GM12873 (cell line): ENCODE results near the gene NR4A2.

Source experiments
- TF ChIP-seq, protein P1 (sequence below): IDR thresholded peaks from 2 replicates; pipeline ENCODE4 v1.5.1; 2012; ENCODE audit warnings: low read depth, mild to moderate bottlenecking, moderate library complexity, low read length, control low read depth; ENCODE audit not compliant: insufficient read depth; ENCODE audit errors: missing control alignments

The NR4A2 gene

GRCh38 chr2:156332534-156333273 lies at the start of gene NR4A2:
TSS of gene NR4A2 (minus strand) at chr2:156332721. CDS start at chr2:156330186, 2,535 bp downstream.
- TF ChIP-seq, protein P1, sequence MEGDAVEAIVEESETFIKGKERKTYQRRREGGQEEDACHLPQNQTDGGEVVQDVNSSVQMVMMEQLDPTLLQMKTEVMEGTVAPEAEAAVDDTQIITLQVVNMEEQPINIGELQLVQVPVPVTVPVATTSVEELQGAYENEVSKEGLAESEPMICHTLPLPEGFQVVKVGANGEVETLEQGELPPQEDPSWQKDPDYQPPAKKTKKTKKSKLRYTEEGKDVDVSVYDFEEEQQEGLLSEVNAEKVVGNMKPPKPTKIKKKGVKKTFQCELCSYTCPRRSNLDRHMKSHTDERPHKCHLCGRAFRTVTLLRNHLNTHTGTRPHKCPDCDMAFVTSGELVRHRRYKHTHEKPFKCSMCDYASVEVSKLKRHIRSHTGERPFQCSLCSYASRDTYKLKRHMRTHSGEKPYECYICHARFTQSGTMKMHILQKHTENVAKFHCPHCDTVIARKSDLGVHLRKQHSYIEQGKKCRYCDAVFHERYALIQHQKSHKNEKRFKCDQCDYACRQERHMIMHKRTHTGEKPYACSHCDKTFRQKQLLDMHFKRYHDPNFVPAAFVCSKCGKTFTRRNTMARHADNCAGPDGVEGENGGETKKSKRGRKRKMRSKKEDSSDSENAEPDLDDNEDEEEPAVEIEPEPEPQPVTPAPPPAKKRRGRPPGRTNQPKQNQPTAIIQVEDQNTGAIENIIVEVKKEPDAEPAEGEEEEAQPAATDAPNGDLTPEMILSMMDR = no peak

- TF ChIP-seq, protein P1 = no peak
Observed at GRCh38 chr2:156380117-156380645, 47.7 kb upstream of the NR4A2 start.

GRCh38 chr2:156379714-156380113 lies 47.2 kb upstream of the NR4A2 start:
- TF ChIP-seq, protein P1 = no peak

DNA sequence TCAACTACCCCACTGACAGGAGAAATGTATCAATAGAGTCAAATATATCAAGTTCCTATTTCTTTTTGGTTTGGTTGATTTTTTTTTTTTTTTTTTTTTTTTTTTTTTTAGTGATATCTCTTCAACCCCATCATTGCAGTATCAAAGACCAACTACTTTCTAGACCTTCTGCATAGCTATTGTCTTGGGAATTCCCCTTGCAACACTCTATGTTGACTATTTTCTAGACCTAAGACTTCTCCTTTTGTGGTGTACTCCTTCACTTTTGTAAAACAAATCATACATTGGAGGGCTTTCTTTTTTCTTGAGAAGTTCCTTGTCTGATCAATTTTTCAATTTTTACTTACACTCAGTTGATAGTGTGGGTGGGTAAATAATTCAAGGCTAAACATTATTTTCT lies 46.5 kb upstream of the NR4A2 start:
- TF ChIP-seq, protein P1 = no peak

- TF ChIP-seq, protein P1 = no peak
Observed at GRCh38 chr2:156366753-156367152, 34.2 kb upstream of the NR4A2 start.

DNA sequence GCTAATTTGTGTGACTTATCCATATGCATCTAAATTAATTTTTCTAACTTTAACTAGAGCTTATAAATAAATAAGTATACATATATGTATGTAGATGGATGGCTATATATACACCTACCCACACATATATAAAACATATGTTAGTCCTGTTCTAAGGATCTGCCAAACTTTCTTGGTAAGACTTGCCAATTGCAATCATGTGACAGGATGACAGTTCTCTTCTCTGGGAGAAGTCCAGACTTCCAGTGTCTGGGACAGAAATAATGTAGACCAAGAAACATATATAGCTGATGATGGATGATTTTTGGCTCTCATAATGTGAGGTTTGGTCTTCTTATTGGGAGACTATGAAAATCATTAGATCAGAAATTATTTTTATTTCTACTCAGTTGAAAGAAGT lies 30.6 kb upstream of the NR4A2 start:
- TF ChIP-seq, protein P1 = no peak

DNA sequence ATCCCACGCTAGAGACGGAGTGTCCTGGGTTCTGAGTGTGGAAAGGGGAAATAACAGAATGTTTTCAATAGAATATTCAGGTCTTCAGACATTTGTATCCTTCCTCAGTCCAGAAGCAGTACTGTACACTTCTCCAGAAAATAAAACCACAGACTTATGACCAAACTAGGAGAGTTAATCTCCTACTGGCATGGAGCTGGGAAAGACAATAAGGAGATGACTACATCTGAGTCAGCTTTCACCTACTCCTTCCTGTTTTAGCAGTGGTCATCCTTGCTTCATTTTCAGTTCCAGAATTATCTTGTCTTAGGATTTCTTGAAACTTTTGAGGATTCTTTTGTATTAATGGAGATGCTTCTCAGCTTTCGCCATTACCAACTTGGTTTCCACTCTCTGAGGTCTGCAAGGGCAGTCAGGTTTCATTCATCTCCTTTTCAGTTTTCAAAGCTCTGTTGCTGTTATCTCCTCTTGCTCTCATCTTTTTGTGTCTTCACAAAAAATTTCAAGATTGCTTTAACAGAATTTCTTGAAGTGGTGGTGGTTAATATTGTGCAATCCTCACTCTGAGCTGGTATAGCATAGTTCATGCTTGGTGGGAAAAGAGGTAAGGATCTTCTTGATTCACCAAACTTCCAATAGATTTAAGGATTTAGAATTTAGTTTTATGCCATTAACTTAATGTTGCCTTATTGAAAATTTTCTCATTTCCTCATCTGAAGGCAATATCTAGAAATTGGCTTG lies 23.7 kb upstream of the NR4A2 start:
- TF ChIP-seq, protein P1 = no peak
